GM12872 (cell line): Measurements from ENCODE around the gene ARL3.

Source experiments
- TF ChIP-seq, protein P1 (sequence below): IDR thresholded peaks from 3 replicates; pipeline ENCODE4 v1.5.1; 2011; ENCODE audit warnings: low read depth, mild to moderate bottlenecking, low read length, moderate library complexity; ENCODE audit not compliant: insufficient read depth

ARL3 gene

DNA sequence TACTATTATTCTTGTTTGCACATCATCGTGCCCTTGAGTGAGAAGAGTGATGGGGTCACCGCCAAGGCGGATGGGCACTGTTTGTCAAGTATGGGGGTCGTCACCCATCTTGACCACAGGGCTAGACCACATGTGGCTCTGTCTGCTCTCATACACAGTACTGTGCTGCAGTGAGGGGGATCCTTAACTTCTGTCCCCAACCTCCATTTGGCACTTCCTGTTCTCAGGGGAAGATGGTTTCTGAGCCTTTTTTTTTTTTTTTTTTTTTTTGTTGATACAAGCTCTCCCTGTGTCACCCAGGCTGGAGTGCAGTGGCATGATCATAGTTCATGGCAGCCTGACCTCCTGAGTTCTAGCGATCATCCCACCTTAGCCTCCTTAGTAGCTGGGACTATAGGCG lies 43.1 kb upstream of the ARL3 start:
- TF ChIP-seq, protein P1, sequence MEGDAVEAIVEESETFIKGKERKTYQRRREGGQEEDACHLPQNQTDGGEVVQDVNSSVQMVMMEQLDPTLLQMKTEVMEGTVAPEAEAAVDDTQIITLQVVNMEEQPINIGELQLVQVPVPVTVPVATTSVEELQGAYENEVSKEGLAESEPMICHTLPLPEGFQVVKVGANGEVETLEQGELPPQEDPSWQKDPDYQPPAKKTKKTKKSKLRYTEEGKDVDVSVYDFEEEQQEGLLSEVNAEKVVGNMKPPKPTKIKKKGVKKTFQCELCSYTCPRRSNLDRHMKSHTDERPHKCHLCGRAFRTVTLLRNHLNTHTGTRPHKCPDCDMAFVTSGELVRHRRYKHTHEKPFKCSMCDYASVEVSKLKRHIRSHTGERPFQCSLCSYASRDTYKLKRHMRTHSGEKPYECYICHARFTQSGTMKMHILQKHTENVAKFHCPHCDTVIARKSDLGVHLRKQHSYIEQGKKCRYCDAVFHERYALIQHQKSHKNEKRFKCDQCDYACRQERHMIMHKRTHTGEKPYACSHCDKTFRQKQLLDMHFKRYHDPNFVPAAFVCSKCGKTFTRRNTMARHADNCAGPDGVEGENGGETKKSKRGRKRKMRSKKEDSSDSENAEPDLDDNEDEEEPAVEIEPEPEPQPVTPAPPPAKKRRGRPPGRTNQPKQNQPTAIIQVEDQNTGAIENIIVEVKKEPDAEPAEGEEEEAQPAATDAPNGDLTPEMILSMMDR: no peak

DNA sequence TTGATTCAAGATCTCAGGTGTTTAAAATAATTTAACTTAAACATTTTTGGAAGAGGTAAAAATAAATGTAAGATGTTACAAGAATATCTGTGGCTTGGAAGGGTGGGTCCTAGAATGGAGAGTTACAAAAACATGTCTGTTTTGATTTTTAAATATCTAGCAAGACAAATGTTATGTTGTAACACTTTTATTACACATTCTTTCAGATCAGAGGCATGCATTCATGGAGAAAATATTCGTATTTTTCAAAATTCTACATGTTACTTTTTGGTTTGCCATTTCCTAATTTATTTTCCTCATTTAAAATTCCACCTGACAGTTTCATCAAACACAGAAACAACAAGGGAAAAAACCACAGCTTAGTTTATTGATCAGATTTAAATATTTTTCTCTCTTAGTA lies 39.5 kb upstream of the ARL3 start:
- TF ChIP-seq, protein P1: no peak

DNA sequence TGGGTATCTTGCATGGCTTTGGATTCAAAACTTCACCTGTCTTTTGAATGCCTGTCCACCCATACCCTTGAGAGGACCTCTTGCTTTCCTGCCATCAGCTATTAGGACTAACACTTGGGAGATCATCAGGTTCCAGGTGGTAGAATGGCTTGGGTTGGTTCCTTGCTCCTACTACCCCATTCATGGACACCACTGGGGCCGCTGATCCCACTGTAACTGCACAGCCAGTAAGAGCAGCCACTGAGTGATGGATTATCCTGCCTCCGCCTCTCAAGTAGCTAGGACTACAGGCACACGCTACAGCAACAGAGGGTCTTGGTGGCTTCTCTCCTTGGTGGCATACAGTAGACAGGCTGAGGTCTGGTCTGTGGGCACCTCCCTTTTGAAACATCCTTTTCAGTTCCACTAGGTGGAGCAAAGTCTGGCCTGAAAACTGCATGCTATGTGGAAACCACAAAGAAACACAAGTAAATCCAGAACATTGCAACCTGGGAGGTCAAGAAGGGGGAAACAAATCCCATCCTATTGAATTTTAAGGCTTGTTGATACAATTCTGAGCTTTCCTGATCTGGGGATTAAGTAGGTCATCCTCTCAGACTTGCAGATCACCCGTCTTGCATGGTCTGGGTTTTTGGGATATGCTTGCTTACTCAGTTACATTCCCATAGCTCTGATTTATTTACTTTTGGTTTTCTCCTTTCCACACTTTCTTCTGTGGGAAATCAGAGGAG lies 38.9 kb upstream of the ARL3 start:
- TF ChIP-seq, protein P1: peak; percentile 62

DNA sequence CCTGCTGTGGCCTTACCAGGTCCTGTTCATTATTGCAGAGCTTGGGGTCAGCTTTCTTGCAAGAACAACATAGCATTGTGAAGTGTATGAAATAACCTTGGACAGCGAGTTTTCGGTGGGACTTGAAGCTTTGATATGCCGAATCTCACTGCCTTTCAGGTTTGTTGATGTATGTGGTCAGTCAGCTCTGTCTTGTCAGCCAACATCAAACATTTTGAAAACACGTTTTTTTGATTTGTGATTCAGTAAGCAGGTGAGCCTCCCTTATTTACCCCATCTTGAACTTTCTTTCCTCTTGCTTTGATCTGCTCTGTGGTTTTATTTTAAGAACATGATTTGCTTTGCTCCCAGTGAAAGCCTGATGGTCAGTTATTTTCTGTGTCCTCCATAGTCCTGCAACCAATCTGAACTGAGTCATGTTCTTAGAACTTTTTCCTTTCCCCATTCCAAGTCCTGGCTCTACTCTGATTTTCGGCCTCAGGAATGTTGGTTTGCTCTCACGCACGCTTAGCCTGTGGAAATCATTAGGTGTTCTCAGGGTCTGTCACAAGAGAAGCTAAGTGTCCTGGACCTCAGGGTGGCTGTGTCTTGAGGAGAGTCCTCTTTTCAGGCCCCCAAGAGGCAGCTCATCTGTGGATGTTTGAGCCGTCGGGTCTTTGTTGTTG lies 38.2 kb upstream of the ARL3 start:
- TF ChIP-seq, protein P1: no peak

DNA sequence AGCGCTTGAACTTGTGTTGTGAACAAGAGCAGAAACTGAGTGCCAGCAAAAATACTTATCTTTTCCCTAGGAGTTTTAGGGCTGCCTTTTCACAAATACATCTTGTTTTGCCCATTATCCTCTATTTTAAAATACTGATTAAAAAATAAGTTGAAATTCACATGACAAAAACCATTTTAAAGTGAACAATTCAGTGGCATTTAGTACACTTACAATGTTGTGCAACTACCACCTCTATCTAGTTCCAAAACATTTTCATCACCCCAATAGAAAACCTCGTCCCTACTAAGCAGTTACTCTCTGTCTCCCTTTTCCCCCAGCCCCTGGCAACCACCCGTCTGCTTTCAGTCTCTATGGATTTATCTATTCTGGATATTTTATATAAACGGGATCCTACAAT lies 31.0 kb upstream of the ARL3 start:
- TF ChIP-seq, protein P1: no peak

DNA sequence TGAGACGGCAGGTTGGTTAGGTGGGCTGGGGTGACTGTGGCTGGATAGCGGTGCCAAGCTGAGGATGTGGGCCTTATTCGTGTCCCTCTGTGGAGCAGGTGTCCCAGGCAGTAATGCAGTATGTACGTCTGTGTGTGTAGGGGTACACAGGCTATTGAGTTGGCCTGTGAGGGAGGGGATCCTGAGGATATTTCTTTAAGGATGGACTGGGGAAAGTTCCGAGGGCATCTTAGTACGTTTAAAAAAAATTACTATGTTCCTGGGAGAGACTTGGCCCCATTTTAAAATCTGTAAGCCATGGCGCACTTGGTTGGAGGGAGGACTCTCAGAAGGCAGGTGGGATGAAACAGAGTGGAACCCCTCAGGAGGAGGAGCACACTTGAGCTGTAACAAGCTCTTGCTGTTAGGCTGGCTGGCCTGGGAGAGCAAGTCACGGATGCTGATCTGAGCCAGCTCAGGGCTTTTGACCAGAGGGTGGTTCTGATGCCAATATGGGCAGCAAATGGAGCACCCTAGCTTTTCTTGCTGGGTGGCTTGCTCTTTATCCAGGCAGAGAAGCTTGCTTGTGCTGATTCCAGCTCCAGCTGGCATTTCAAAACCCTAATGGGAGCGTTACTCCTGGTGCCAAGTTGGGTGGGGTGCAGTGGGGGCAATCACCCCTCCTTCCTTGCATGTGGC lies 30.3 kb upstream of the ARL3 start:
- TF ChIP-seq, protein P1: no peak

DNA sequence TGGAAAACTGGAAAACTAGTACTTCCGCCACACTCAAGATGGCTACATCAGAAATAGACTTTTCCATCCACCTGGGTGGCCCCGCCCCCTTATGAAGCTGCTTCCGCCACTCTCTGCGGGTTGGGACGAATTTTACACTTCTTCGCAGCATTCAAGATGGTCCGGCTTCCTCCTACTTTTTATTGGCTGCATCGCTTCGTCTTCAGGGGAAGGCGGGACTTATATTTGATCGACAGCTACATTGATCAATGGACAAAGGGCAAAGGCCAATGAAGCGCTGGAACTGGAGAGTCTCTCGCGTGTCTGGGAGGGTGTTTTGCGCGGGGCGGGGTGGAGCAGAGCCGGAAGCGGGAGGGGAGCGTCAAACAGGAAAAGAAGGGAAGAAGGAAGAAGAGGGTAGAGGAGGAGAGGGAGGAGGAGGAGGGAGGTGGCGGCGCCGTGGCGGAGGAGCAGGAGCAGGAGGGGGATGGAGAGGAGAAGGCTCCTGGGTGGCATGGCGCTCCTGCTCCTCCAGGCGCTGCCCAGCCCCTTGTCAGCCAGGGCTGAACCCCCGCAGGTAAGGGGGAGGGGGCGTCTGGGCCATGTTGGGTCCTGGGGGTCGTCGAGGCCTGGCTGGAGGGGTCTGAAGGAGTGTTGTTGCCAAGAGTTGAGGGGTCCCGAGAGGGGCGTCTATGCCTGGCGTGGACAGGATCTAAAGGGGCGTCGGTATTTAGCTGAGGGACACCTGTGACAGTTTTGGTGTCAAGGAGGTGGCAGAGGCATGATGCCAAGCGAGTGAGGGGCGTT lies 29.6 kb upstream of the ARL3 start, which contains the start of gene WBP1L:
Gene WBP1L, plus strand, starts transcription at position 361 of the 786 bp plus-strand sequence. Its CDS starts 106 bp downstream, at position 467.
- TF ChIP-seq, protein P1: no peak
